H1 (cell line): Measurements from ENCODE around the gene FCER2.

ENCODE experiments used
- BCL11A ChIP-seq, 2 experiments: IDR thresholded peaks; one replicate each; pipeline ENCODE4 v1.6.1; 2011; ENCODE audit warnings: low read depth in 2 of 2, low read length in 2 of 2, mild to moderate bottlenecking in 2 of 2
- EP300 ChIP-seq, 2 experiments: IDR thresholded peaks; 1 replicate in 1 of 2; 2 replicates in 1 of 2; pipeline ENCODE4 v1.6.1; 2011 to 2012; ENCODE audit warnings: low read depth in 2 of 2, low read length in 2 of 2, mild to moderate bottlenecking in 2 of 2, borderline replicate concordance in 1 of 2, inconsistent platforms in 1 of 2, moderate library complexity in 1 of 2
- HDAC6 ChIP-seq: IDR thresholded peaks from one replicate; pipeline ENCODE4 v1.7.1; 2012; ENCODE audit warnings: low read depth, mild to moderate bottlenecking, inconsistent platforms, low read length, moderate library complexity
- POLR2A ChIP-seq, 2 experiments: IDR thresholded peaks; 1 replicate in 1 of 2; 2 replicates in 1 of 2; pipeline ENCODE4 v1.6.1; 2011; ENCODE audit warnings: low read depth in 2 of 2, low read length in 2 of 2, mild to moderate bottlenecking in 2 of 2; ENCODE audit errors: control extremely low read depth in 1 of 2
- RFX5 ChIP-seq: IDR thresholded peaks from 2 replicates; pipeline ENCODE4 v1.6.1; 2011; ENCODE audit warnings: low read depth, low read length, improper control_type of control experiment, borderline replicate concordance
- TF ChIP-seq, protein P1 (sequence below), 3 experiments: IDR thresholded peaks; 1 replicate in 2 of 3; 2 replicates in 1 of 3; pipeline versions ENCODE4 v1.5.1 to v1.6.1; 2011; ENCODE audit warnings: low read length in 3 of 3, mild to moderate bottlenecking in 3 of 3, inconsistent platforms in 2 of 3, low read depth in 1 of 3, moderate library complexity in 1 of 3; ENCODE audit not compliant: insufficient read depth in 1 of 3; ENCODE audit errors: control extremely low read depth in 1 of 3
- TF ChIP-seq, protein P2 (sequence below): IDR thresholded peaks from 2 replicates; pipeline ENCODE4 v1.6.1; 2012; ENCODE audit warnings: inconsistent platforms

DNA sequence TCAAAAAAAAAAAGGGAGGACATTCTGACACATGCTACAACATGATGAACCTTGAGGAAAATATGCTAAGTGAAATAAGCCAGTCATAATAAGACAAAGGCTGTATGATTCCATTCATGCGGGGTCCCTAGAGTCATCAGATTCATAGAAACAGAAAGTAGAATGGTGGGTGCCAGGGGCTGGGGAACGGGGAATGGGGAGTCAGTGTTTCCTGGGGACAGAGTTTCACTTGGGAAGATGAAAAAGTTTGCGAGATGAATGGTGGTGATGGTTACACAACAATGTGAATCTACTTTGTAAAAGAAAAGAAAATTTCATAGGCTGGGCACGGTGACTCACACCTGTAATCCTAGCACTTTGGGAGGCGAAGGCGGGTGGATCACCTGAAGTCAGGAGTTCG is 36.1 kb upstream of the FCER2 start:
- TF ChIP-seq BCL11A (IDR thresholded peaks at IDR 0.05; ENCODE audit: low read depth in 2 of 2, low read length in 2 of 2): no peak
- TF ChIP-seq, protein P1, sequence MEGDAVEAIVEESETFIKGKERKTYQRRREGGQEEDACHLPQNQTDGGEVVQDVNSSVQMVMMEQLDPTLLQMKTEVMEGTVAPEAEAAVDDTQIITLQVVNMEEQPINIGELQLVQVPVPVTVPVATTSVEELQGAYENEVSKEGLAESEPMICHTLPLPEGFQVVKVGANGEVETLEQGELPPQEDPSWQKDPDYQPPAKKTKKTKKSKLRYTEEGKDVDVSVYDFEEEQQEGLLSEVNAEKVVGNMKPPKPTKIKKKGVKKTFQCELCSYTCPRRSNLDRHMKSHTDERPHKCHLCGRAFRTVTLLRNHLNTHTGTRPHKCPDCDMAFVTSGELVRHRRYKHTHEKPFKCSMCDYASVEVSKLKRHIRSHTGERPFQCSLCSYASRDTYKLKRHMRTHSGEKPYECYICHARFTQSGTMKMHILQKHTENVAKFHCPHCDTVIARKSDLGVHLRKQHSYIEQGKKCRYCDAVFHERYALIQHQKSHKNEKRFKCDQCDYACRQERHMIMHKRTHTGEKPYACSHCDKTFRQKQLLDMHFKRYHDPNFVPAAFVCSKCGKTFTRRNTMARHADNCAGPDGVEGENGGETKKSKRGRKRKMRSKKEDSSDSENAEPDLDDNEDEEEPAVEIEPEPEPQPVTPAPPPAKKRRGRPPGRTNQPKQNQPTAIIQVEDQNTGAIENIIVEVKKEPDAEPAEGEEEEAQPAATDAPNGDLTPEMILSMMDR (IDR thresholded peaks at IDR 0.05; ENCODE audit: control extremely low read depth in 1 of 3, insufficient read depth in 1 of 3, low read depth in 1 of 3, low read length in 3 of 3): no peak
- TF ChIP-seq, protein P2, sequence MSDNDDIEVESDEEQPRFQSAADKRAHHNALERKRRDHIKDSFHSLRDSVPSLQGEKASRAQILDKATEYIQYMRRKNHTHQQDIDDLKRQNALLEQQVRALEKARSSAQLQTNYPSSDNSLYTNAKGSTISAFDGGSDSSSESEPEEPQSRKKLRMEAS: no peak
- no peak for TF ChIP-seq RFX5
- no peak for TF ChIP-seq POLR2A (IDR thresholded peaks at IDR 0.05; ENCODE audit: control extremely low read depth in 1 of 2, low read depth in 2 of 2, low read length in 2 of 2)
- TF ChIP-seq EP300 (IDR thresholded peaks at IDR 0.05; ENCODE audit: borderline replicate concordance in 1 of 2, low read depth in 2 of 2, low read length in 2 of 2): no peak
- TF ChIP-seq HDAC6: no peak
